Measurements from ENCODE around the gene LPIN1.
"Not testable (repeated sequence)": the region's sequence is repeated elsewhere in the genome, so short reads cannot be mapped to it uniquely, and the experiment has no call there.

Gene LPIN1

GRCh38 chr2:11833601-11834000 lies 87.2 kb downstream of the LPIN1 start:
- DNase-seq (ENCODE audit: insufficient read length, low spot score): no peak
- no peak for FAIRE-seq
- no peak for TF ChIP-seq POLR2A (IDR thresholded peaks at IDR 0.05; ENCODE audit: low read depth, low read length)

GRCh38 chr2:11835403-11835802 lies 89.0 kb downstream of the LPIN1 start:
- no peak for TF ChIP-seq POLR2A (IDR thresholded peaks at IDR 0.05; ENCODE audit: low read depth, low read length)
- FAIRE-seq (no peak), DNase-seq (ENCODE audit: insufficient read length, low spot score) (no peak)

- DNase-seq (ENCODE audit: insufficient read length, low spot score) (no peak), FAIRE-seq (no peak)
- TF ChIP-seq POLR2A (IDR thresholded peaks at IDR 0.05; ENCODE audit: low read depth, low read length): no peak
Observed at GRCh38 chr2:11836647-11837219, 90.3 kb downstream of the LPIN1 start.

GRCh38 chr2:11837875-11838734 lies 91.7 kb downstream of the LPIN1 start:
- FAIRE-seq (no peak), DNase-seq (ENCODE audit: insufficient read length, low spot score) (no peak)
- no peak for TF ChIP-seq POLR2A (IDR thresholded peaks at IDR 0.05; ENCODE audit: low read depth, low read length)

- FAIRE-seq: no peak
- no peak for TF ChIP-seq POLR2A (IDR thresholded peaks at IDR 0.05; ENCODE audit: low read depth, low read length)
- no peak for DNase-seq (ENCODE audit: insufficient read length, low spot score)
Observed at GRCh38 chr2:11839916-11840315, 93.5 kb downstream of the LPIN1 start.

GRCh38 chr2:11842336-11842735 lies 95.9 kb downstream of the LPIN1 start:
- no peak for DNase-seq (ENCODE audit: insufficient read length, low spot score)
- FAIRE-seq: no peak
- no peak for TF ChIP-seq POLR2A (IDR thresholded peaks at IDR 0.05; ENCODE audit: low read depth, low read length)

GRCh38 chr2:11844798-11845197 lies 98.4 kb downstream of the LPIN1 start:
- DNase-seq (ENCODE audit: insufficient read length, low spot score); FAIRE-seq: not testable (repeated sequence)

- DNase-seq (ENCODE audit: insufficient read length, low spot score); FAIRE-seq: not testable (repeated sequence)
Observed at GRCh38 chr2:11847935-11848334, 101.5 kb downstream of the LPIN1 start.

GRCh38 chr2:11850082-11850481 lies 103.7 kb downstream of the LPIN1 start:
- TF ChIP-seq POLR2A (IDR thresholded peaks at IDR 0.05; ENCODE audit: low read depth, low read length): no peak
- FAIRE-seq (no peak), DNase-seq (ENCODE audit: insufficient read length, low spot score) (no peak)

GRCh38 chr2:11852526-11853196 lies 106.2 kb downstream of the LPIN1 start:
- FAIRE-seq: no peak
- DNase-seq (ENCODE audit: insufficient read length, low spot score): no peak
- TF ChIP-seq POLR2A (IDR thresholded peaks at IDR 0.05; ENCODE audit: low read depth, low read length): no peak

- no peak for TF ChIP-seq POLR2A (IDR thresholded peaks at IDR 0.05; ENCODE audit: low read depth, low read length)
- no peak for FAIRE-seq
- no peak for DNase-seq (ENCODE audit: insufficient read length, low spot score)
Observed at GRCh38 chr2:11853197-11853588, 106.8 kb downstream of the LPIN1 start.

GRCh38 chr2:11855064-11855760 lies 108.8 kb downstream of the LPIN1 start:
- FAIRE-seq (no peak), DNase-seq (ENCODE audit: insufficient read length, low spot score) (no peak)
- no peak for TF ChIP-seq POLR2A (IDR thresholded peaks at IDR 0.05; ENCODE audit: low read depth, low read length)

GRCh38 chr2:11856095-11856494 lies 109.7 kb downstream of the LPIN1 start:
- DNase-seq (ENCODE audit: insufficient read length, low spot score) (no peak), FAIRE-seq (no peak)

GRCh38 chr2:11858883-11859282 lies 112.5 kb downstream of the LPIN1 start:
- DNase-seq (ENCODE audit: insufficient read length, low spot score) (no peak), FAIRE-seq (no peak)
- no peak for TF ChIP-seq POLR2A (IDR thresholded peaks at IDR 0.05; ENCODE audit: low read depth, low read length)

More at GRCh38 chr2:11856095-11856494, 109.7 kb downstream of the LPIN1 start:
- TF ChIP-seq POLR2A (IDR thresholded peaks at IDR 0.05; ENCODE audit: low read depth, low read length): no peak

GRCh38 chr2:11859975-11860374 lies 113.5 kb downstream of the LPIN1 start:
- FAIRE-seq: not testable (repeated sequence)

More at GRCh38 chr2:11859975-11860374, 113.5 kb downstream of the LPIN1 start:
- DNase-seq (ENCODE audit: insufficient read length, low spot score): not testable (repeated sequence)

Measured in H54 (cell line).